Upper lobe of left lung (tissue), 6 donors: ENCODE measurements around the gene ADAMTS2. TPM values are rescaled to one million over a fixed set of nuclear protein-coding genes. Genes with fewer than 3 reads are reported as not detected.

Experiments used
- ATAC-seq, 2 donors: fragments of 200-7000 bp; cut with Tn5 transposase; one replicate each; pipeline ENCODE4 v1.9.1; 2022; ENCODE audit warnings: mild to moderate bottlenecking in 2 of 2, moderate library complexity in 2 of 2; ENCODE audit not compliant: low FRiP score in 2 of 2
- DNase-seq, 2 donors: peaks; one replicate each; pipeline ENCODE4 v3.0.0-alpha.2; 2019 to 2020
- H3K27ac ChIP-seq, 4 donors: fragments of 200-600 bp; sonication (generic); one replicate each; pipeline ENCODE4 v1.5.1; 2016 to 2019
- H3K27me3 ChIP-seq, 4 donors: fragments of 200-600 bp; sonication (generic); one replicate each; pipeline ENCODE4 v1.5.1; 2017 to 2019
- H3K36me3 ChIP-seq, 4 donors: fragments of 200-600 bp; sonication (generic); one replicate each; pipeline ENCODE4 v1.5.1; 2016 to 2019
- H3K4me1 ChIP-seq, 4 donors: fragments of 200-600 bp; sonication (generic); one replicate each; pipeline ENCODE4 v1.5.1; 2018 to 2019
- H3K4me3 ChIP-seq, 4 donors: fragments of 200-600 bp; sonication (generic); one replicate each; pipeline ENCODE4 v1.5.1; 2017 to 2019; ENCODE audit warnings: mild to moderate bottlenecking in 2 of 4, moderate library complexity in 1 of 4
- H3K9me3 ChIP-seq, 4 donors: fragments of 200-600 bp; sonication (generic); one replicate each; pipeline ENCODE4 v1.5.1; 2018 to 2019
- EP300 ChIP-seq, 4 donors: sonication (generic); formaldehyde crosslinking; IDR thresholded peaks; one replicate each; pipeline ENCODE4 v1.5.1; 2017; ENCODE audit warnings: antibody characterized with exemption in 4 of 4, control low read depth in 2 of 4
- POLR2A ChIP-seq, 4 donors: fragments of 450-650 bp; IDR thresholded peaks; one replicate each; pipeline ENCODE4 v1.5.1; 2016 to 2017; ENCODE audit warnings: antibody characterized with exemption in 4 of 4, mild to moderate bottlenecking in 2 of 4
- POLR2AphosphoS5 ChIP-seq, 2 donors: sonication (generic); formaldehyde crosslinking; IDR thresholded peaks; one replicate each; pipeline ENCODE4 v1.5.1; 2017; ENCODE audit warnings: antibody characterized with exemption in 2 of 2
- WGBS, 2 donors: methylation state at CpG; one replicate each; pipeline ENCODE4 v1.1.5; 2017 to 2018; 5-methylcytosine and 5-hydroxymethylcytosine counted together
- total RNA-seq, 6 donors: library from RNA; depleted of rRNA in 4 of 6; stranded (reverse); fragments of >200 nt in 4 of 6; gene quantifications; one replicate each; pipeline versions ENCODE4 v1.1.0 to v1.2.1, GENCODE V29; 2016 to 2021
- TF ChIP-seq, protein P1 (sequence below), 6 experiments: fragments of 450-650 bp in 4 of 6; fragments of 200-600 bp in 2 of 6; sonication (generic) in 2 of 6; IDR thresholded peaks; one replicate each; pipeline ENCODE4 v1.5.1; 2016 to 2019; ENCODE audit warnings: antibody characterized with exemption in 6 of 6
- donor health status: DM: no; HTN: no; CAD: no; lungs with moderate emphysema.
- donor health status: DM: no; HTN: yes; CAD: no; lungs with severe emphysema.

Gene ADAMTS2
- total RNA-seq, 6 donors from 2014 or later, result 10.0 to 114 (median 25.7) TPM

DNA sequence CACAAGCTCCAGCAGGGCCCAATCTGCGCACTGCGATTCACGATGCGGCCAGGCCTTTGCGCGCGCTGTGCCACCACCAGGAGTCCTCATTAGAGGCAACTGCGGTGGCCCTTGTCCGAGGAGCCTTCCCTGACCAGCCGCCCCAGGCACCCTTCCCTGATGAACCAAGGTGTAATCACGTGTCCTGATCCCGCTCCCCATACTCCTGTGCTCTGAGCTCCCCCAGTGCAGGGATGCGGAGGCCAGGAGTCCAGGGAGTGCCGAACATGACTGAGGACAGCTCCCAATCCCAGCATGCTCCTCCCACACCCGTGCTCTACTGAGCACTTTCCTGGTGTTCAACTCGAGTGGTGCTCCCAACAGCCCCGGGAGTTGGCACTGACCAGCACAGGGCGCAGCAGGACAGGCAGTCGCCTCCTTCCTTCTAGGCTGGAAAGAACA, 150.3 kb downstream of the ADAMTS2 start:
- TF ChIP-seq, protein P1, sequence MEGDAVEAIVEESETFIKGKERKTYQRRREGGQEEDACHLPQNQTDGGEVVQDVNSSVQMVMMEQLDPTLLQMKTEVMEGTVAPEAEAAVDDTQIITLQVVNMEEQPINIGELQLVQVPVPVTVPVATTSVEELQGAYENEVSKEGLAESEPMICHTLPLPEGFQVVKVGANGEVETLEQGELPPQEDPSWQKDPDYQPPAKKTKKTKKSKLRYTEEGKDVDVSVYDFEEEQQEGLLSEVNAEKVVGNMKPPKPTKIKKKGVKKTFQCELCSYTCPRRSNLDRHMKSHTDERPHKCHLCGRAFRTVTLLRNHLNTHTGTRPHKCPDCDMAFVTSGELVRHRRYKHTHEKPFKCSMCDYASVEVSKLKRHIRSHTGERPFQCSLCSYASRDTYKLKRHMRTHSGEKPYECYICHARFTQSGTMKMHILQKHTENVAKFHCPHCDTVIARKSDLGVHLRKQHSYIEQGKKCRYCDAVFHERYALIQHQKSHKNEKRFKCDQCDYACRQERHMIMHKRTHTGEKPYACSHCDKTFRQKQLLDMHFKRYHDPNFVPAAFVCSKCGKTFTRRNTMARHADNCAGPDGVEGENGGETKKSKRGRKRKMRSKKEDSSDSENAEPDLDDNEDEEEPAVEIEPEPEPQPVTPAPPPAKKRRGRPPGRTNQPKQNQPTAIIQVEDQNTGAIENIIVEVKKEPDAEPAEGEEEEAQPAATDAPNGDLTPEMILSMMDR (IDR thresholded peaks at IDR 0.05), result no peak
- TF ChIP-seq POLR2A (IDR thresholded peaks at IDR 0.05) (no peak), EP300 (IDR thresholded peaks at IDR 0.05) (no peak), POLR2AphosphoS5 (IDR thresholded peaks at IDR 0.05) (no peak)
- WGBS, 2 donors, result 88 to 99% methylated on average over 12 to 19 of the region's 19 CpGs
- no peaks in the 10 kb centered on the region for H3K4me1 ChIP-seq
- H3K27ac ChIP-seq, result no peak overlapping the region
- H3K9me3 ChIP-seq, result no peaks in the 10 kb centered on the region
- no peak for ATAC-seq
- H3K36me3 ChIP-seq, result no peaks in the 10 kb centered on the region
- no peak overlapping the region for H3K4me3 ChIP-seq
- DNase-seq, result no peak
- H3K27me3 ChIP-seq, result no peaks in the 10 kb centered on the region

DNA sequence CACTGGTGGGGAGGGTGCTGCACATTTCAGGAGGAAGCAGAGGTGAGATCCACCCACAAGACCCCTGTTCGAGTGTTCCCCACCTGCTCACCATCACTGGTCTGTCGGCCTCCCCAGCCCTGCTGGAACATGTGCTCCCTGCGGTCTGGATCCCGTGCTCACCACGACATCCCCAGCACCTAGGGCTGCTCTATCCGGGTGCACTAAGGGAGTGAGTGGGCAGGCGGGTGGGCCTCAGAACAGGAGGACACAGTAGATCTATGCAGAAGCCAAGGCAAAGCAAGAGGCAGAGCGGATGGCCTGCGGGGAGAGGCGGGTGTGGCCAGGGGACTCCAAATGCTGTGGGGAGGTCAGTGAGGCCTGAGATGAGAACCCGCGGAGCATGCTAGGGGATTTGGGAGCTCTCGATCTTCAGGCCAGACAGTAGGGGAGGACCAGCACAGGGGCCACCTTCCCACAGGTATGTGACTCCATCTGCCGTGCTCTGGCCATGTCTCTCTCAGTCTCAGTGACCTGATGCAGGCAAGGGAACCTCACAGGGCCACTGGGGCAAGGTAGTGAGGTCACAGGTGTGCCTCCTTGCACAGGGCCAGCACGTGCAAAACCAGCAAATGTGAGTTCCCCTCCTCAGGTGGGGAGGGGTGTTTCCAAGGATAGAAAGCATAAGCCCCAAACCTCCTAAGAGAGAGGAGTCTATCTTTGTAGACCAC, 150.9 kb downstream of the ADAMTS2 start:
- no peaks in the 10 kb centered on the region for H3K9me3 ChIP-seq
- WGBS, 2 donors, result 79 to 94% methylated on average over 13 to 15 of the region's 15 CpGs
- ATAC-seq (no peak), DNase-seq (no peak)
- H3K27ac ChIP-seq, result no peak overlapping the region
- H3K4me1 ChIP-seq, result no peaks in the 10 kb centered on the region
- no peaks in the 10 kb centered on the region for H3K27me3 ChIP-seq
- TF ChIP-seq, protein P1 (IDR thresholded peaks at IDR 0.05), result no peak
- no peak for TF ChIP-seq POLR2A (IDR thresholded peaks at IDR 0.05)
- no peak for TF ChIP-seq EP300 (IDR thresholded peaks at IDR 0.05)
- TF ChIP-seq POLR2AphosphoS5 (IDR thresholded peaks at IDR 0.05), result no peak
- H3K36me3 ChIP-seq, result no peaks in the 10 kb centered on the region
- no peak overlapping the region for H3K4me3 ChIP-seq

DNA sequence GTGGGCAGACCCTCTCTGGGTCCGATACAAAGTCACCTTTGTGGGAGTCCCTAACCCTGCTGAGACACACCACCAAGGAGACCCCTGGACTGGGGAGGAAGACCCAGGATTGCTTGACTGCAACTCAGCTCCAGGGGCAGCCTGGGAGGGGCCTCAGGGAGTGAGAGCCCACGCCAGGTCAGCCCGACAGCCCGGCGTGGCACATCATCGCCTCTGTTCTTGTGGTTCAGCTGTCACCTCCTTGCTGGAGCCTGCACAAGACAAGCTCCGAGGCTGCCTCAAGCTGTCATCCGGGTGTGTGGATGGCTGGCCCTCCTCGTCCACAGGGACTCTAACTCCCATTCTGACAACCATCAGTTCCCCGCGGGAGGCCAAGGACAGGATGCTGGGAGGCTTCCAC, 151.5 kb downstream of the ADAMTS2 start:
- no peaks in the 10 kb centered on the region for H3K9me3 ChIP-seq
- DNase-seq, result no peak
- WGBS, 2 donors, result 79 to 90% methylated on average over 8 to 11 of the region's 11 CpGs
- TF ChIP-seq EP300 (IDR thresholded peaks at IDR 0.05) (no peak), POLR2AphosphoS5 (IDR thresholded peaks at IDR 0.05) (no peak), POLR2A (IDR thresholded peaks at IDR 0.05) (no peak)
- TF ChIP-seq, protein P1 (IDR thresholded peaks at IDR 0.05), result no peak
- no peak overlapping the region for H3K27ac ChIP-seq
- no peak for ATAC-seq
- no peaks in the 10 kb centered on the region for H3K4me1 ChIP-seq
- no peak overlapping the region for H3K4me3 ChIP-seq
- no peaks in the 10 kb centered on the region for H3K27me3 ChIP-seq
- no peaks in the 10 kb centered on the region for H3K36me3 ChIP-seq

DNA sequence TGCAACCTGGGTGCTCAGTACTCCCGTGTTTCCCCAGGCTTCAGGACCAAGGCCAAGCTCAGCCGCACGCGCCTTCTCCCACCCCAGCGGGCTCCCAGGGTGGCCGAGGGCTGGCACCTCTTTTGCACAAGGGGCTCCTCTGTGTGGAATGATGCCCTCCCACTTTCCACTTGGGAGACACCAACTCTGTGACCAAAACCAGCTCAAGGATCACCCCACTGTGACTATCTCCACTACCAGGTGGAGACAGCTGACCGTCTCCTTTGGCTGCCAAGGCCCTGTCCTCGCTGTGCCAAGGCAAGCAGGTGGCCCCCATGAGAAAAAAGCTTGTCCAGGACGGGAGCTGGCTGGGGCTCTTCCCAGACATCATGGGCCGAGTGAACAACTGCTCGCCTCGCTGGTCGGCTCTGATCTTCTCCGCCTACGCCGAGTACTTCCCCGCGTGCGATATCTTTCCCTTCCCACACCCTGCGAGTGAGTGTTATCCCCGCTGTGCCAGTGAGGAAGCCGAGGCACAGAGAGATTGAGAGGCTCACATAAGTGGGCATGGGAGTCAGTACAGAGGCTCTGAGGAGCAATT, 152.3 kb downstream of the ADAMTS2 start:
- no peaks in the 10 kb centered on the region for H3K27me3 ChIP-seq
- ATAC-seq, result no peak
- H3K9me3 ChIP-seq, result no peaks in the 10 kb centered on the region
- no peaks in the 10 kb centered on the region for H3K36me3 ChIP-seq
- no peak overlapping the region for H3K4me3 ChIP-seq
- TF ChIP-seq, protein P1 (IDR thresholded peaks at IDR 0.05), result no peak
- TF ChIP-seq POLR2A (IDR thresholded peaks at IDR 0.05) (no peak), POLR2AphosphoS5 (IDR thresholded peaks at IDR 0.05) (no peak), EP300 (IDR thresholded peaks at IDR 0.05) (no peak)
- H3K27ac ChIP-seq, result no peak overlapping the region
- WGBS, 2 donors, result 75 to 83% methylated on average over 20 to 22 of the region's 22 CpGs
- no peaks in the 10 kb centered on the region for H3K4me1 ChIP-seq
- no peak for DNase-seq
